ENCODE data around the gene LGALS7. TPM values are rescaled to one million over a fixed set of nuclear protein-coding genes. Genes with fewer than 3 reads are reported as not detected.
A peak's percentile ranks its signal among the peaks of the same experiment; 100 is the strongest.

Gene LGALS7
- total and polyA plus RNA-seq, 7 donors, result not detected

GRCh38 chr19:38805180-38805579 is 31.9 kb upstream of the LGALS7 start:
- no peaks in the 10 kb centered on the region for H3K27me3 ChIP-seq
- intact Hi-C loops (cut with DNase I), result no loop called here
- H3K27ac ChIP-seq, result no peak overlapping the region
- H3K4me1 ChIP-seq, result no peaks in the 10 kb centered on the region
- H3K4me3 ChIP-seq, result no peak overlapping the region
- TF ChIP-seq POLR2AphosphoS5 (IDR thresholded peaks at IDR 0.05), result no peak
- TF ChIP-seq CTCF (IDR thresholded peaks at IDR 0.05), result no peak
- no peak for TF ChIP-seq EP300 (IDR thresholded peaks at IDR 0.05)
- TF ChIP-seq POLR2A (IDR thresholded peaks at IDR 0.05), result no peak
- no peaks in the 10 kb centered on the region for H3K9me3 ChIP-seq
- peak; percentile 34 for DNase-seq
- WGBS, 2 donors, result 16 to 43% methylated on average over 1 of the region's 1 CpG
- no peaks in the 10 kb centered on the region for H3K36me3 ChIP-seq

DNA sequence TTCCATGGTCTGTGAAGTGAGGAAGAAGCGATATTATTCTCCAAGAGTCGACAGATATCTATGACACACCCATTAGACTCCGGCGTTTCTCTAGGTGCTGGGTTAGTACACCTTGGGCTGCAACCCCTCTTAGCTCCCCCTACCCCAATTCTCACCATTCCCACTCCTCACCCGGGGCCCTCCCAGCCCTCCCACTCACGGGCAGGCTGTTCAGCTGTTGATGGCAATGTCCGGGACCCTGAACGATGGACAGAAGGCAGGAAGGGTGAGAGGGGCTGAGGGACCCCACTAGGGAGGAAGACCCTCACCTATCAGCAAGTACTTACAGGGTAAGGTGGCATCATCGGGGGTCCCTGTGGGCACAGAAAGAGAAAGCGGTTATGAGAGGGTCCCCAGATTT is 30.2 kb upstream of the LGALS7 start:
- Histone ChIP-seq H3K27me3 (no peaks in the 10 kb centered on the region), H3K36me3 (no peaks in the 10 kb centered on the region), H3K4me3 (no peak overlapping the region), H3K9me3 (no peaks in the 10 kb centered on the region), H3K27ac (no peak overlapping the region), H3K4me1 (no peaks in the 10 kb centered on the region)
- TF ChIP-seq CTCF (IDR thresholded peaks at IDR 0.05), result no peak
- TF ChIP-seq POLR2AphosphoS5 (IDR thresholded peaks at IDR 0.05), result no peak
- no peak for TF ChIP-seq POLR2A (IDR thresholded peaks at IDR 0.05)
- TF ChIP-seq EP300 (IDR thresholded peaks at IDR 0.05), result no peak
- DNase-seq, result peak; percentile 57
- intact Hi-C loops (cut with DNase I), result no loop called here
- 92 to 95% methylated on average over 10 of the region's 10 CpGs for WGBS, 2 donors

DNA sequence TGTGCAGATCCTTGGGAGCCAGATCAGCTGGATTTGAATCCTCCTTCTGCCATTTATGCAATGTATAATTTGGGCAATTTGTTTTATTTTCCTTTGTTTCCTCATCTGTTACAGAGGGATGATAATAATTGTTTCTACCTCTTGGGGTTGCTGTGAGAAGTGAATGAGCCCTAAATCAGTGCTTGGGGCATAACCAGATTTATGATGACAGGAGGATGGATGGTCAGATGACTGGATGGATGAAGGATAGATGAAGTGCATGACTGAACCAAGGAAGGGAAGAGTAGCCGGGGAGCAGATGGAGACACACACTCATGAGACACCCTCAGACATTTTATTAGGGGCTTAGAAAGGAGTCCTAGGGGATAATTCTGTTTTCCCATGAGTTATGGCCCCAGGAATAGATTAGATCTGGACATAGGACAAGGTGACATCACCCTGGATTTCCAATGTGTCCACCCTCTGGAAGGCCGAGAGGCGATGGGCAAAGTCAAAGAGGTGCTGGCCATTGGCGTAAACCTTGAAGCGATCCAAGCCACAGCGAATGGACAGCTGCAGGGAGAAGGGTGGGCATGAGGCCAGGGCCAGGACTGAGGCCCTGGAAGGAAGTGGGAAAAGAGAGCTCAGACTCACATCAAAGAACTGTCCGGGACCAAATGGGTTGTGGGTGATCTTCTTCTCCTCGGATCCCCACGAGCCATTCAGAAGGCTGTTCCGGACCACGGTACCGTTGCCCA is 28.2 kb upstream of the LGALS7 start:
- H3K4me1 ChIP-seq, result no peaks in the 10 kb centered on the region
- no peaks in the 10 kb centered on the region for H3K9me3 ChIP-seq
- H3K27ac ChIP-seq, result no peak overlapping the region
- no peak overlapping the region for H3K4me3 ChIP-seq
- H3K36me3 ChIP-seq, result no peaks in the 10 kb centered on the region
- WGBS, 2 donors, result 94 to 95% methylated on average over 12 of the region's 12 CpGs
- intact Hi-C loops (cut with DNase I), result no loop called here
- no peak for DNase-seq
- H3K27me3 ChIP-seq, result no peaks in the 10 kb centered on the region
- TF ChIP-seq POLR2AphosphoS5 (IDR thresholded peaks at IDR 0.05) (no peak), CTCF (IDR thresholded peaks at IDR 0.05) (no peak), POLR2A (IDR thresholded peaks at IDR 0.05) (no peak), EP300 (IDR thresholded peaks at IDR 0.05) (no peak)

- no peak for DNase-seq
- 86 to 96% methylated on average over 5 of the region's 5 CpGs for WGBS, 2 donors
- Histone ChIP-seq H3K27ac (no peak overlapping the region), H3K27me3 (no peaks in the 10 kb centered on the region), H3K4me3 (no peak overlapping the region), H3K36me3 (no peaks in the 10 kb centered on the region), H3K9me3 (no peaks in the 10 kb centered on the region), H3K4me1 (no peaks in the 10 kb centered on the region)
- intact Hi-C loops (cut with DNase I), result no loop called here
- no peak for TF ChIP-seq CTCF (IDR thresholded peaks at IDR 0.05)
- no peak for TF ChIP-seq EP300 (IDR thresholded peaks at IDR 0.05)
- no peak for TF ChIP-seq POLR2AphosphoS5 (IDR thresholded peaks at IDR 0.05)
Observed at GRCh38 chr19:38800577-38801347, 27.4 kb upstream of the LGALS7 start.
